ENCODE results near the gene LGALS13. TPM values are rescaled to one million over a fixed set of nuclear protein-coding genes. Genes with fewer than 3 reads are reported as not detected.

LGALS13 gene
- total RNA-seq, 4 donors from 2014 or later = not detected

DNA sequence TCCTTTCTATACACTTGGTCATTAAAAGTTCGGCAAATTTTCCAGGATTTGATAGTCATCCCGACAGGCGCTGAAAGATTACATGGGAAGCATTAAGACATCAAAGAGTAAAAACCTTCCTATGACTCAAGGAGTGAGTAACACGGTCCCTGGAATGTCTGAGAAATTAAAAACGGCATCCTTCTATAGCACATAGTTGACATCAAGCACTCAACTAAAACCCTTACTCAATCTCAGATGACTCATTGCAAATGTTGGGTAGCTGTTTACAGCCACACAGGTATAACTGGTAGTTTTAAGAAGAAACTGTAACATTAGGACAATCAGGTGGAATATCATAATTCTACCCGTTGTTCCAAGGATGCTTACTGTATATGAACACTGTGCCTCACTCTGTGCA is 6.4 kb upstream of the LGALS13 start:
- WGBS, 2 donors = 86 to 92% methylated on average over 6 of the region's 6 CpGs
- no peaks in the 10 kb centered on the region for H3K27me3 ChIP-seq

DNA sequence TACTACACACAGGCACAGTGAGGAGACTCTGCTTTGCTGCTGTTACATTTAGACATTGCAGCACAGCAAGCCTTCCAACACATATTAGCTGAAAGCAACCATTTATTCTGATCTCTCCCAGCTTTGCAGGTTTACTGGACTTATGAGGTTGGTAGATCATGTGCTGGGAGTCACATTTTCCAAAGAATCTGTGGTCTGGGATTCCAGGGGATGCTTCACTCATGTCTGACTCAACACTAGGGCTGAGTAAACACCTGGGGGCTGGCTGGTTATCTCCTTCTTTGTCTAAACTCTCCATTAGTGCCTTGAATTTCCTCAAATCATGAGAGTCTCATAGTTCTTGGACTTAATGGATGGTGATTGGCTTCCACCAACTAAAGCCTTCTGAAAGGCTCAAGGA is 5.4 kb upstream of the LGALS13 start:
- H3K9me3 ChIP-seq = peaks cover 0 to 7% (median 0%) of the 10 kb centered on the region in 4 donors
- H3K27ac ChIP-seq = no peak overlapping the region
- no peak for TF ChIP-seq EP300 (IDR thresholded peaks at IDR 0.05)
- TF ChIP-seq, protein P1, sequence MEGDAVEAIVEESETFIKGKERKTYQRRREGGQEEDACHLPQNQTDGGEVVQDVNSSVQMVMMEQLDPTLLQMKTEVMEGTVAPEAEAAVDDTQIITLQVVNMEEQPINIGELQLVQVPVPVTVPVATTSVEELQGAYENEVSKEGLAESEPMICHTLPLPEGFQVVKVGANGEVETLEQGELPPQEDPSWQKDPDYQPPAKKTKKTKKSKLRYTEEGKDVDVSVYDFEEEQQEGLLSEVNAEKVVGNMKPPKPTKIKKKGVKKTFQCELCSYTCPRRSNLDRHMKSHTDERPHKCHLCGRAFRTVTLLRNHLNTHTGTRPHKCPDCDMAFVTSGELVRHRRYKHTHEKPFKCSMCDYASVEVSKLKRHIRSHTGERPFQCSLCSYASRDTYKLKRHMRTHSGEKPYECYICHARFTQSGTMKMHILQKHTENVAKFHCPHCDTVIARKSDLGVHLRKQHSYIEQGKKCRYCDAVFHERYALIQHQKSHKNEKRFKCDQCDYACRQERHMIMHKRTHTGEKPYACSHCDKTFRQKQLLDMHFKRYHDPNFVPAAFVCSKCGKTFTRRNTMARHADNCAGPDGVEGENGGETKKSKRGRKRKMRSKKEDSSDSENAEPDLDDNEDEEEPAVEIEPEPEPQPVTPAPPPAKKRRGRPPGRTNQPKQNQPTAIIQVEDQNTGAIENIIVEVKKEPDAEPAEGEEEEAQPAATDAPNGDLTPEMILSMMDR (IDR thresholded peaks at IDR 0.05) = no peak
- TF ChIP-seq POLR2A (IDR thresholded peaks at IDR 0.05) = no peak
- H3K4me3 ChIP-seq = no peak overlapping the region
- no peak for DNase-seq (ENCODE audit: low spot score in 2 of 2)
- H3K36me3 ChIP-seq = no peaks in the 10 kb centered on the region
- H3K27me3 ChIP-seq = no peaks in the 10 kb centered on the region
- no peaks in the 10 kb centered on the region for H3K4me1 ChIP-seq

More for the DNA sequence above, 6.4 kb upstream of the LGALS13 start:
- TF ChIP-seq EP300 (IDR thresholded peaks at IDR 0.05) (no peak), POLR2A (IDR thresholded peaks at IDR 0.05) (no peak)
- TF ChIP-seq, protein P1 (IDR thresholded peaks at IDR 0.05) = no peak
- Histone ChIP-seq H3K36me3 (no peaks in the 10 kb centered on the region), H3K4me1 (no peaks in the 10 kb centered on the region), H3K9me3 (peaks cover 0 to 5% (median 0%) of the 10 kb centered on the region in 4 donors), H3K4me3 (no peak overlapping the region), H3K27ac (no peak overlapping the region)
- DNase-seq (ENCODE audit: low spot score in 2 of 2) = no peak

DNA sequence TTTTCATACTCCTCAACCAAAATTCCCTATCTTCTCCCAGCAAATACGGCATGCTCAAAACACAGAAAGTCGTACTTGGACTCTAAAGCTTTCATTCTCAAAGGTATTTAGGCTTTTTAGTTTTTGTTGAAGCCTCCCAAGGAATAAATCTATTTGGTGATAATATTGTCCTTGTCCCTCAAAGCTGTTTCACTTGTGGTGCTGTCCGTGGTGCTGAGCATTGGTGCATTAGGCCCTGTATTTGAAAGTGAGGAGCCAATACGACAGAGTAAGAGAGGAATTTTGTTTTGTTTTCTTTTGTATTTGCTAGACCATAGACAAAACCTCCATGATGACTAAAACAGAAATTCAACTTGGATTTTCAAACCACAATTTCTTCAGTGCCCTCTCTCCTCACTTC is 3.2 kb upstream of the LGALS13 start:
- DNase-seq (ENCODE audit: low spot score in 2 of 2) = no peak
- H3K9me3 ChIP-seq = peaks cover 0 to 7% (median 0%) of the 10 kb centered on the region in 4 donors
- H3K4me1 ChIP-seq = no peaks in the 10 kb centered on the region
- WGBS, 2 donors = 25 to 29% methylated on average over 4 of the region's 4 CpGs
- no peaks in the 10 kb centered on the region for H3K27me3 ChIP-seq
- no peak overlapping the region for H3K4me3 ChIP-seq
- no peaks in the 10 kb centered on the region for H3K36me3 ChIP-seq
- TF ChIP-seq POLR2A (IDR thresholded peaks at IDR 0.05) (no peak), EP300 (IDR thresholded peaks at IDR 0.05) (no peak)
- H3K27ac ChIP-seq = no peak overlapping the region

DNA sequence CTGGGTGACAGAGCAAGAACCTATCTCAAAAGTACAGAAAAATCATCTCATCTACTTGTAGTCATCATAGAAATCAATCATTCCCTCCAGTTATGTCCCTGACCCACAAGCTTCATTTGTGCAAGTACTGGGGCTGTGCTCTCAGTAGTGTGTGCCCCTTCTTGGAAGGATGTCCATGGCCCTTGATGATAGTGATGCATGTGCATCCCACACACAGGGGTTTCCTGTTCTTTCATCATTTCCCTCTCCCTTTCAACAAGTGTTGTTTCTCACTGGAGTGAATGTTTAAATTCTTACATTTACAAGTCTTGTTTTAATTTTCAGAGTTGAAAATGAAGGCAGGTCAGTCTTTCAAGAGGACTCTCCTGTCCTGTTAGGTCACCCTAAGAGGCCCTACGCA is 1.5 kb downstream of the LGALS13 start:
- H3K36me3 ChIP-seq = no peaks in the 10 kb centered on the region
- DNase-seq (ENCODE audit: low spot score in 2 of 2) = no peak
- TF ChIP-seq, protein P1 (IDR thresholded peaks at IDR 0.05) = no peak
- TF ChIP-seq EP300 (IDR thresholded peaks at IDR 0.05) (no peak), POLR2A (IDR thresholded peaks at IDR 0.05) (no peak)
- WGBS, 2 donors = 67 to 92% methylated on average over 1 of the region's 1 CpG
- H3K27me3 ChIP-seq = no peaks in the 10 kb centered on the region
- H3K4me1 ChIP-seq = no peaks in the 10 kb centered on the region
- no peak overlapping the region for H3K27ac ChIP-seq
- H3K9me3 ChIP-seq = peaks cover 0 to 7% (median 0%) of the 10 kb centered on the region in 4 donors
- H3K4me3 ChIP-seq = no peak overlapping the region

DNA sequence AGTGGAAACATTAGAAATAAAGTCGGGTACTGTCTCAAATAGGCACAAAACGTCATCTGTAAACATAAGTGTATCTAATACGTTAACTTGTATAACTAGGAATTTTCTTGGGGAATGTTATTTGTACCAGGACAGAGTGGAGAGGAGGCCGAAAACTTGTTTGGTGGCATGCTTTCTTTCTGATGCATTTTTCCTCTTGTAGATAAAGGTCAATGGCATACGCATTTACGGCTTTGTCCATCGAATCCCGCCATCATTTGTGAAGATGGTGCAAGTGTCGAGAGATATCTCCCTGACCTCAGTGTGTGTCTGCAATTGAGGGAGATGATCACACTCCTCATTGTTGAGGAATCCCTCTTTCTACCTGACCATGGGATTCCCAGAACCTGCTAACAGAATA is 4.7 kb downstream of the LGALS13 start:
- WGBS, 2 donors = 89 to 91% methylated on average over 9 of the region's 9 CpGs
- Histone ChIP-seq H3K9me3 (no peaks in the 10 kb centered on the region), H3K4me3 (no peak overlapping the region), H3K27ac (no peak overlapping the region), H3K36me3 (no peaks in the 10 kb centered on the region), H3K27me3 (no peaks in the 10 kb centered on the region), H3K4me1 (no peaks in the 10 kb centered on the region)
- DNase-seq (ENCODE audit: low spot score in 2 of 2) = no peak
- no peak for TF ChIP-seq EP300 (IDR thresholded peaks at IDR 0.05)
- no peak for TF ChIP-seq POLR2A (IDR thresholded peaks at IDR 0.05)
- TF ChIP-seq, protein P1 (IDR thresholded peaks at IDR 0.05) = no peak

DNA sequence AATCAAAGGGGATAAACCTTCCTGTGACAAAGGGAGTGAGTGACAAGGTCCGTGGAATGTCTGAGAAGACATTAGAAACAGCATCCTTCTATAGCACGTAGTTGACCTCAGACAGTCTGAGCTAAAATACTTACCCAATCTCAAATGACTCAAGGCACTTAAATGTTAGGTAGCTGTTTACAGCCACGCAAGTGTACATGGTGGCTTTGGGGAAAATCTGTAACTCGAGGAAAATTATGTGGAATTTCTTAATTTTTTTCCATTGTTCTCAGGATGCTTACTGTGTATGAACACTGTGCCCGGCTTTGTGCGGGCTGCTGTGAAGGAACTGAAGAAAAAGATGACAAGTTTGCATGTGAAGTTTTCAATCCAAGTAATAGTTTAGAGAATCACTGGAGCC is 5.2 kb downstream of the LGALS13 start:
- Histone ChIP-seq H3K9me3 (no peaks in the 10 kb centered on the region), H3K4me1 (no peaks in the 10 kb centered on the region), H3K27me3 (no peaks in the 10 kb centered on the region), H3K36me3 (no peaks in the 10 kb centered on the region), H3K27ac (no peak overlapping the region), H3K4me3 (no peak overlapping the region)
- no peak for DNase-seq (ENCODE audit: low spot score in 2 of 2)
- TF ChIP-seq EP300 (IDR thresholded peaks at IDR 0.05) = no peak
- TF ChIP-seq, protein P1 (IDR thresholded peaks at IDR 0.05) = no peak
- TF ChIP-seq POLR2A (IDR thresholded peaks at IDR 0.05) = no peak
- WGBS, 2 donors = 67 to 70% methylated on average over 6 of the region's 6 CpGs
